Gastroesophageal sphincter (tissue), 4 donors: ENCODE data around the gene TRAF3. TPM values are rescaled to one million over a fixed set of nuclear protein-coding genes. Genes with fewer than 3 reads are reported as not detected.

Experiments
- ATAC-seq: fragments of 150-250 bp; one replicate; pipeline ENCODE4 v1.9.1; 2016; ENCODE audit warnings: mild to moderate bottlenecking, moderate library complexity
- H3K27ac ChIP-seq, 4 donors: fragments of 200-600 bp; sonication (generic) in 3 of 4; 1 replicate in 3 of 4; 2 replicates in 1 of 4; pipeline ENCODE4 v1.5.1; 2016 to 2019
- H3K27me3 ChIP-seq: fragments of 200-600 bp; sonication (generic); one replicate; pipeline ENCODE4 v1.5.1; 2019
- H3K36me3 ChIP-seq, 2 donors: fragments of 200-600 bp; sonication (generic); one replicate each; pipeline ENCODE4 v1.5.1; 2019; ENCODE audit warnings: control low read depth in 1 of 2
- H3K4me1 ChIP-seq, 3 donors: fragments of 200-600 bp; sonication (generic); 1 replicate in 2 of 3; 2 replicates in 1 of 3; pipeline ENCODE4 v1.5.1; 2016 to 2019; ENCODE audit warnings: control low read depth in 2 of 3
- H3K4me3 ChIP-seq, 2 donors: fragments of 200-600 bp; sonication (generic); one replicate each; pipeline ENCODE4 v1.5.1; 2019; ENCODE audit warnings: mild to moderate bottlenecking in 1 of 2, moderate library complexity in 1 of 2
- H3K9me3 ChIP-seq, 3 donors: fragments of 200-600 bp; sonication (generic); one replicate each; pipeline ENCODE4 v1.5.1; 2017 to 2019; ENCODE audit warnings: control low read depth in 2 of 3
- EP300 ChIP-seq: sonication (generic); formaldehyde crosslinking; IDR thresholded peaks from one replicate; pipeline ENCODE4 v1.6.1; 2017; ENCODE audit warnings: antibody characterized with exemption, mild to moderate bottlenecking
- POLR2A ChIP-seq, 2 donors: fragments of 450-650 bp; IDR thresholded peaks; one replicate each; pipeline ENCODE4 v1.6.1; 2017; ENCODE audit warnings: antibody characterized with exemption in 2 of 2, mild to moderate bottlenecking in 2 of 2, moderate library complexity in 1 of 2
- POLR2AphosphoS5 ChIP-seq: sonication (generic); formaldehyde crosslinking; IDR thresholded peaks from one replicate; pipeline ENCODE4 v1.6.1; 2017; ENCODE audit warnings: antibody characterized with exemption
- WGBS, 2 donors: methylation state at CpG; one replicate each; pipeline ENCODE4 v1.1.5; 2018; ENCODE audit warnings: low coverage in 1 of 2; 5-methylcytosine and 5-hydroxymethylcytosine counted together
- total RNA-seq, 4 donors: library from RNA; depleted of rRNA; stranded (reverse); fragments of >200 nt; gene quantifications; one replicate each; pipeline ENCODE4 v1.1.0, GENCODE V29; 2016
- TF ChIP-seq, protein P1 (sequence below), 4 experiments: fragments of 200-600 bp in 2 of 4; fragments of 450-650 bp in 2 of 4; sonication (generic) in 1 of 4; IDR thresholded peaks; one replicate each; pipeline ENCODE4 v1.5.1; 2017 to 2019; ENCODE audit warnings: antibody characterized with exemption in 4 of 4, mild to moderate bottlenecking in 2 of 4, moderate library complexity in 2 of 4

The TRAF3 gene
- total RNA-seq, 4 donors from 2014 or later = 10.9 to 29.0 (median 18.7) TPM

DNA sequence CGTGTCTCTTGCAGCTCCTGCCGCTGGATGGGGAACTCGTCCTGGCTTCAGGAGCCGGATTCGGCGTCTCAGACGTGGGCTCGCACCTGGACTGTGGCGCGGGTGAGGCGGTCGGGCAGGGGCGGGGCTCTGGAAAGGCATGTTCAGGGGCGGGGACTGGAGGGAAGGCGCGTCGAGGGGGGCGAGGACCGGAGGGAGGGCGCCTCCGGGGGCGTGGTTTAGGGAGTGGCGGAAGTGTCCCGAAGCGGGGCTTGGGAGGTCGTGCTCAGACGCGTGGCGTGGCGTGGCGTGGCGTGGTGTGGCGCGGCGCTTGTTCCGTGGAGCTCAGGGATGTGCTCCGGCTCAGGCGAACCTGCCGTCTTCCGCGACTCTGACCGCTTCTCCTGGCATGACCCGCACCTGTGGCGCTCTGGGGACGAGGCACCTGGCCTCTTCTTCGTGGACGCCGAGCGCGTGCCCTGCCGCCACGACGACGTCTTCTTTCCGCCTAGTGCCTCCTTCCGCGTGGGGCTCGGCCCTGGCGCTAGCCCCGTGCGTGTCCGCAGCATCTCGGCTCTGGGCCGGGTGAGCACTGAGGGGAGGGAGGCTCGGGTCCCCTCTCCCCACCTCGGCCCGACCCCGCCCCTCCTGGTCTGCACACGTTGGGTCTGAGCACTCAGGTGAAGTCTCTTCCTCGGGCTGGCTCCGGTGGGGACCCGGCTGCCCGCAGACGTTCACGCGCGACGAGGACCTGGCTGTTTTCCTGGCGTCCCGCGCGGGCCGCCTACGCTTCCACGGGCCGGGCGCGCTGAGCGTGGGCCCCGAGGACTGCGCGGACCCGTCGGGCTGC lies 151.4 kb downstream of the TRAF3 start:
- peak; percentile 57 for ATAC-seq
- no peak overlapping the region for H3K27ac ChIP-seq
- peaks cover 74% of the 10 kb centered on the region for H3K27me3 ChIP-seq

GRCh38 chr14:102929241-102930137 lies 152.2 kb downstream of the TRAF3 start:
- Histone ChIP-seq H3K4me1 (peaks cover 9 to 30% (median 27%) of the 10 kb centered on the region in 3 donors), H3K36me3 (peaks cover 0 to 31% of the 10 kb centered on the region in 2 donors), H3K4me3 (peak overlapping the region in 1 of 2 donors; percentile 47), H3K9me3 (no peaks in the 10 kb centered on the region), H3K27ac (no peak overlapping the region), H3K27me3 (peaks cover 65% of the 10 kb centered on the region)
- no CpG with 5 or more reads among the region's 94 CpGs for WGBS, 2 donors
- TF ChIP-seq POLR2AphosphoS5 (no peak), POLR2A (IDR thresholded peaks at IDR 0.05) (no peak), EP300 (no peak)
- TF ChIP-seq, protein P1, sequence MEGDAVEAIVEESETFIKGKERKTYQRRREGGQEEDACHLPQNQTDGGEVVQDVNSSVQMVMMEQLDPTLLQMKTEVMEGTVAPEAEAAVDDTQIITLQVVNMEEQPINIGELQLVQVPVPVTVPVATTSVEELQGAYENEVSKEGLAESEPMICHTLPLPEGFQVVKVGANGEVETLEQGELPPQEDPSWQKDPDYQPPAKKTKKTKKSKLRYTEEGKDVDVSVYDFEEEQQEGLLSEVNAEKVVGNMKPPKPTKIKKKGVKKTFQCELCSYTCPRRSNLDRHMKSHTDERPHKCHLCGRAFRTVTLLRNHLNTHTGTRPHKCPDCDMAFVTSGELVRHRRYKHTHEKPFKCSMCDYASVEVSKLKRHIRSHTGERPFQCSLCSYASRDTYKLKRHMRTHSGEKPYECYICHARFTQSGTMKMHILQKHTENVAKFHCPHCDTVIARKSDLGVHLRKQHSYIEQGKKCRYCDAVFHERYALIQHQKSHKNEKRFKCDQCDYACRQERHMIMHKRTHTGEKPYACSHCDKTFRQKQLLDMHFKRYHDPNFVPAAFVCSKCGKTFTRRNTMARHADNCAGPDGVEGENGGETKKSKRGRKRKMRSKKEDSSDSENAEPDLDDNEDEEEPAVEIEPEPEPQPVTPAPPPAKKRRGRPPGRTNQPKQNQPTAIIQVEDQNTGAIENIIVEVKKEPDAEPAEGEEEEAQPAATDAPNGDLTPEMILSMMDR (IDR thresholded peaks at IDR 0.05) = no peak
- no peak for ATAC-seq

More for the DNA sequence above, 151.4 kb downstream of the TRAF3 start:
- H3K9me3 ChIP-seq = no peaks in the 10 kb centered on the region
- TF ChIP-seq, protein P1 (IDR thresholded peaks at IDR 0.05) = no peak
- no peak for TF ChIP-seq EP300
- no peak for TF ChIP-seq POLR2AphosphoS5
- TF ChIP-seq POLR2A (IDR thresholded peaks at IDR 0.05) = no peak
- H3K4me3 ChIP-seq = peak overlapping the region; percentile 21 to 47
- H3K4me1 ChIP-seq = peaks cover 9 to 36% (median 29%) of the 10 kb centered on the region in 3 donors
- 0% methylated on average over 1 of the region's 94 CpGs; no CpG with 5 or more reads in 1 of the 2 donors for WGBS, 2 donors
- peaks cover 0 to 23% of the 10 kb centered on the region in 2 donors for H3K36me3 ChIP-seq

GRCh38 chr14:102930138-102930752 lies 153.0 kb downstream of the TRAF3 start:
- no peak for ATAC-seq
- Histone ChIP-seq H3K4me3 (peak overlapping the region in 1 of 2 donors; percentile 47), H3K36me3 (peaks cover 0 to 38% of the 10 kb centered on the region in 2 donors), H3K27me3 (peaks cover 58% of the 10 kb centered on the region), H3K4me1 (peaks cover 9 to 30% (median 27%) of the 10 kb centered on the region in 3 donors), H3K27ac (no peak overlapping the region), H3K9me3 (no peaks in the 10 kb centered on the region)
- WGBS, 2 donors = no CpG with 5 or more reads among the region's 74 CpGs
- no peak for TF ChIP-seq EP300
- TF ChIP-seq POLR2A (IDR thresholded peaks at IDR 0.05) = no peak
- TF ChIP-seq, protein P1 (IDR thresholded peaks at IDR 0.05) = no peak
- TF ChIP-seq POLR2AphosphoS5 = no peak

GRCh38 chr14:102930753-102931579 lies 153.7 kb downstream of the TRAF3 start:
- peaks cover 50% of the 10 kb centered on the region for H3K27me3 ChIP-seq
- no peak for TF ChIP-seq POLR2AphosphoS5
- no peak for TF ChIP-seq POLR2A (IDR thresholded peaks at IDR 0.05)
- TF ChIP-seq EP300 = no peak
- 84 to 87% methylated on average over 6 to 7 of the region's 34 CpGs for WGBS, 2 donors
- peaks cover 0 to 40% of the 10 kb centered on the region in 2 donors for H3K36me3 ChIP-seq
- no peaks in the 10 kb centered on the region for H3K9me3 ChIP-seq
- peaks cover 9 to 30% (median 27%) of the 10 kb centered on the region in 3 donors for H3K4me1 ChIP-seq
- H3K4me3 ChIP-seq = peak overlapping the region in 1 of 2 donors; percentile 47
- ATAC-seq = no peak
- no peak overlapping the region for H3K27ac ChIP-seq
